ENCODE results near the gene GNB1L.
"Not testable (repeated sequence)": the region's sequence is repeated elsewhere in the genome, so short reads cannot be mapped to it uniquely, and the experiment has no call there.

GNB1L gene

GRCh38 chr22:19888131-19888746 is 33.6 kb upstream of the GNB1L start:
- DNase-seq (ENCODE audit: low read depth): no peak

DNA sequence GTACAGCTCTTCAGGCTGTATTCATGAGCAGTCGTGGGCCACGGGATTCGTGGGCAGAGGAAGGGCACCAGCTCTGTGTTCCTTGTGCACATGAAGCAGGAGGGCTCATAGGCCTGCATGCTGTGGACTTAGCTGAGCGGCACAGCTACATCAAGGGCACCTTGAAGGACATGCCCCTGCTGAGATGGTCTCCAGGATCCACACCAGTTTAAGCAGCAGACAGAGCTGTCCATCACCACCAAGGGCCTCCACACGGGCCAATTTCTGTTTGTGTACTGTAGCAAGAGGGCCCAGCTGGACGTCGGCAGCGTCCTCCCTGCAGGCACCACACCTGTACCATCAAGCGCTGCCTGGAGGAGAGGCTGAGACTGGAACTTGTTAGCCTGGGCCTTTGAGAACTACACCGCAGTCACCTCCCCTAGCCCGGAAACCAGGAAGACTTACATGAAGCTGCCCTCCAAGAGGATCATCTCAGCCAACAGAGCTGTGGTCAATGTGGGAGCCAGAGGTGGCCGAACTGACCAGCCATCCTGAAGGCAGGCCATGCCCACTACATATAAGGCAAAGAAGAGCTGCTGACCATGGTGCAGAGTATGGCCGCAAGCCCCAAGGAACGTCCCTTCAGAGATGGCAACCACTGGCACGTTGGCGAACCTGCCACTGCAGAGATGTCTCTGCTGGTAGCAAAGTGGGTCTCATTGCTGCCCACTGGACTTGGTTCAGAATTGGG is 32.7 kb upstream of the GNB1L start:
- DNase-seq (ENCODE audit: low read depth): no peak

DNA sequence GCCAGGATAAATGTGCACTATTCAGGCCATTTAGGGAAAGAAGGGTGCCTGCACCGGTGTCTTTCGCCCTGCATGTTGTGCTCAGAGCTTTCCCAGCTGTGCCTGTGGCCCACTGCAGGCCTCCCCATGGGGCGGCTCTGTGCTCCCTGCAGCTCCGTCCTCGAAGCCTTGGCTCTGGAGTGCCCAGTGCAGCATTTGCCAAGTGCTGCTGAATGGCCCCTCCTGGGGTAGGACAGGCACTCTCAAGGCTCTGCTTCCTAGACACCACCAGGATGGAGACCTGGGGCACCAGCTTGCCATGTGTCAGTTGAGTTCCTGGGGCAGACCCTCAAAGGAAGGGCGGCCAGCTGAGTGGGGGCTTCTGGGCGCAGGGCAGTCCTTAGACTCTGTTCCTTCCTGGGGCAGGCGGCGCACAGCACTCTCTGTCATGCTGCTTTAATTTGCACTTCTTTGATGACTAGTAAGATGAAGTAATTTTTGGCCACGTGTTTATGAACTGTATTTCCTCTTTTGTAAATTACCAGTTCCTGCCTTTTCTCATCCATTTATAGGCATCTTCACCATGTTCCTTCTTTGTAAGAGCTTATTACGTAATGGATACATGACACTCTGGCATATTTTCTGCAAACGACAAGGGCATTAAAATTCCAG is 32.1 kb upstream of the GNB1L start:
- DNase-seq (ENCODE audit: low read depth): no peak

- no peak for DNase-seq (ENCODE audit: low read depth)
Observed at GRCh38 chr22:19885841-19886592, 31.3 kb upstream of the GNB1L start.

DNA sequence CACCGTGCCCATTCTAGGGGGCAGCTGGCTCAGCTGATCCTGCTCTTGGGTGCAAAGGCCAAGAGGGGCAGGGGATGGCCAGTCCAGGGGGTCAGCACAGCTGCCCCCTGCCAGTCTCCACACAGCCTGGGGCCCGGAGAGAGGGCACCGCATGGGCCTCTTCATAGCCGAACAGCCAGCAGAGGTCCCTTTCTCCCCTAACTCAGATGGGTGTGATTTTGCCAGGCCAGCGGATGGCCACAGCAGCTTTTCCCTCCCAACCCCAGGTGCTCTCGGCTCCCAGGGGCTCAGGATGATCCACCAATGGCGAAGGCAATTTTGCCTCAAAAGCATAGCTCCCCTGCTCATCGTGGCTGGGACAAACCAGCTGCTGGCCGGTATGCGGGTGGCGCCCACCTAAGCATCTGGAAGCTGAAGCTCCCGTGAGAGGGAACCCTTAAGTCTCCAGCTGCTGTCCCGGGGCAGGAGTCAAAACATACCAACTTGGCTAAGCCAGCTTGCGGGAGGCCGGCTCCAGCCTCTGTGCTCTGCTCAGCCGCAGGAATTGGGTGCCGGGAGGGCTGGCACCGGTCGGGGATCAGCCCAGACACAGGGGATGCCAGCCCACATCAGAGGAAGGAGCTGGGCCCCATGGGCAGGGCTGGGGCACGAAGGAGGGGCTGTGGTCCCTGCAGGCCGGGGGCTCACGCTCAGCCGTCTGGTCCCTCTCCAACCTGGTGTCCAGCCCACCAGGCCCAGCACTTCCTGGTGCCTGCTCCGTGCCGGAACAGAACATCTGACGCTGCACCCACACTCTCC is 30.5 kb upstream of the GNB1L start:
- no peak for DNase-seq (ENCODE audit: low read depth)

DNA sequence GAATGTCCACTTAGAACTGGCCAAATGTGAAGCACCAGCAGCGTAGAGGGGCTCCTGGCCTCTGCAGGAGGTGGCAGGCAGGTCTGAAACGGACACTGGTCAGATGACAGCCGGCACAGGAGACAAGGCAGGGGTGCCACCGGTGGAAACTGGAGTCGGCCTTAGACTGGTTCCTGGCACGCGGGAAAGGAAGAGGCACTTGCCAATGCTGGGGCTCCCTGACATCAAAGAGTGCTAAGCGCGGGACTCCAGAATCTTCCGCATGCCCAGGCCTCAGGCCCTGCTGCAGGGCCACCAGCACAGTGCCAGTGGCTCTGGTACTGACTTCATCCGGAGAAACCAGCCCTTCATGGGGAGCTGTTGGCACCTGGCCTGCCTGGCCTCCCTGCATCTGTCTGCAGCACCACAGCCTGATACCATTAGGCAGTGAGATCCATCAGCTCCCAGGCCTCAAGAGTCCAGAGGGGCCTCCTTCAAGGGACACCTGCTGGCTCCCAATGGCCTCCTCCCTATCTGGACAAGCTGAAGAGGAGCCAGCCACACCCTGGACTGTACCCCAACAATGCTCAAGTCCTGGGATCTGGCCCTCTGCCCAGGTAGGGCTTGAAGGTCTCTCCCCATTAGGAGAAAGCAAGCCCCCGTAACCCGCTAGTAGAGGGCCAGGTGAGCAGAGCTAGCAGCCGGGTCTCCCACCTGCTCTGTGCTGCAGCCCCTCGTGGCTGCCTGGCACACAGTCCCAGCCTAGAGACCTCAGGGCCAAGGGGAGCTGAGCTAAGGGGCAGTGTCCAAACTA is 29.7 kb upstream of the GNB1L start:
- DNase-seq (ENCODE audit: low read depth): no peak

DNA sequence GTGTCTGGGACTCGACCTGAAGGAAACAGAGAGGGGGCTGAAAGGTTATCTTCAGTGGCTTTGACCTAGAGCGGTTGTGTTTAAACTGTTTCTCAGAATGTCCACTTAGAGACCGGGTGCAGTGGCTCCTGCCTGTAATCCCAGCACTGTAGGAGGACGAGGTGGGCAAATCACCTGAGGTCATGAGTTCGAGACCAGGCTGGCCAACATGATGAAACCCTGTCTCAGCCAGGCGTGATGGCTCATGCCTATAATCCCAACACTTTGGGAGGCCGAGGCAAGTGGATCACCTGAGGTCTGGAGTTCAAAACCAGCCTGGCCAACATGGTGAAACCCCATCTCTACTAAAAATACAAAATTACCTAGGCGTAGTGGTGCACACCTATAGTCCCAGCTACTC is 28.8 kb upstream of the GNB1L start:
- not testable (repeated sequence) for DNase-seq (ENCODE audit: low read depth)

- DNase-seq (ENCODE audit: low read depth): no peak
Observed at GRCh38 chr22:19882446-19883381, 28.0 kb upstream of the GNB1L start.

- no peak for DNase-seq (ENCODE audit: low read depth)
Observed at GRCh38 chr22:19880786-19881569, 26.3 kb upstream of the GNB1L start.

- no peak for DNase-seq (ENCODE audit: low read depth)
Observed at GRCh38 chr22:19879992-19880785, 25.5 kb upstream of the GNB1L start.

DNA sequence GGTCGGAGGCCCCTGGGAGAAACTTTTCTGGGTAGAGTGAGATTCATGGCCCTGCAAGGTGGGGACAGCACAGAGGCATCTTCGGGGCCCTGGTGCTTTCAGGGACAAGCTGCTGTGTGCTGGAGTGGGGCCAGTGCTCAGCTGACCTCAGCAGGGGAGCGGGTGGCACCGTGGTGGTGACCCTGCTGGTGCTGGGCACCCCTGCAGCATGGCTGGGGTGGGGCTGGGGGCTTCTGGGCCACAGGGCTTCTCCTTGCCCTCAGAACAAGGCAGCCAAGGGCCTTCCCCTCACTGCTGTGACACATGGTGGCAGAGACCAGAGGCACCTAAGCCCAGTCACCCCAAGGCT is 24.9 kb upstream of the GNB1L start:
- no peak for DNase-seq (ENCODE audit: low read depth)

- DNase-seq (ENCODE audit: low read depth): no peak
Observed at GRCh38 chr22:19879246-19879570, 24.5 kb upstream of the GNB1L start.

GRCh38 chr22:19878461-19879245 is 24.0 kb upstream of the GNB1L start:
- DNase-seq (ENCODE audit: low read depth): no peak

- DNase-seq (ENCODE audit: low read depth): no peak
Observed at GRCh38 chr22:19877626-19878339, 23.1 kb upstream of the GNB1L start.

DNA sequence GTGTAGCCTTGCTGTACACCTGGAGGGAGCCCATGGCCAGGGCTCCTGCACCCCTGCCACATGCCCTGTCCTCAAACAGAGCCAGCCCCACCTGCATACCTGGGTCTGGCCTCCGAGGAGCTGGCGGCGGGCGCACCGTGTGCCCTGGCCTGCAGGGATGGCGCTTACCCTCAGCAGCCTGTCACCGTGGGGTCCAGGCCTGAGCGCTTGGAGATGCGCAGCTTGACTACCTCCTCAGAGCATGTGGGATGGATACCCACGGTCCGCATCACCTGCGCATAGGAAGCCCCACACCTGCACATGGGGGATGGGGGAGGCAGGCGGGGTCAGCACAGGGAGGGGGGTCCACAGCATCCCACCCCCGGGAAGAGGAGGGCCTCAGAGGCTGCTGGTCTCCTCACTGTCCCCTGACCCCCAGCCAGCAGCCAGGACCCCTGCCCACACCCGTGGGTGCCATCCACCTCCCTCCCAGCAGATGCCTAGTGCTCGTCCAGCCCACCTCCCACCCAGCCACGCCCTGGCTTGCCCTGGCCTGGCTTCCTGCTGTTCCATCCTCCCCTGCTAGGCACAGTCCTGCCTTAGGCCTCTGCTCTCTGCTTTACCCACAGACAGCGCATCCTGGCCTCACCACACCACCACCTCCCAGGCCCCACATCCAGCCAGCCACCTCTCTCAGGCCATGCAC is 22.4 kb upstream of the GNB1L start:
- DNase-seq (ENCODE audit: low read depth): no peak

DNA sequence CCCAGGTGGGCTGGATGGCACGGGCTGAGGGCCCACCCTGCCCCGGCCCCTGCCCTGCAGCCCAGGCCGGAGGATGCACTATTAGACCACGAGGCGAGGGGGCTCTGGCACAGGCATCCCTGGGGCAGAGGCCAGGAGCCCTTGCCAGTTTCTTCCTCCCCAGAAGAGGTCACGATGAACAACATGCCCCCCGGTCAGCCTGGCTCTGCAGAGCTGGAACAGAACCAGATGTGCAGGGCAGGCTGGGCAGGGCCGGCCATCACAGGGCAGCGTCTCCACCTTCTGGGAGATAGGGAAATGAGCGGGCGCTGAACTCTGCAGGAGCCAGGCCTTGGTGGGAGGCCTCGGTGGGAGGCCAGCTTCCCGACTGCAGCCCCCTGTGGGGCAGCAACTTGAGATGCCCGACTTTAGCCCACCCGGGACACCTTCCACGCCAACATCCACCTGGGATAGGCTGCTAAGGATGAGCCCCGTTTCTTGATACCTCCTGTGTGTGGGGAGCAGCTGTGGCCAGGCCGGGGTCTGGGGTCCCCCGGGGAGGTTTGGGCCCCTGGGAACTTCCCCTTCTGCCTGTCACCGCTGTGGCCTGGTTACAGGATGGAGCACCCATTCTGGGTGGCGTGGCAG is 21.8 kb upstream of the GNB1L start:
- DNase-seq (ENCODE audit: low read depth): no peak
